K562 (cell line): ENCODE results near the gene LIG3. TPM values are rescaled to one million over a fixed set of nuclear protein-coding genes. Genes with fewer than 3 reads are reported as not detected.
A peak's percentile ranks its signal among the peaks of the same experiment; 100 is the strongest.

ENCODE experiments used
- ATAC-seq: fragments of 200-7000 bp; cut with Tn5 transposase; 3 replicates; pipeline ENCODE4 v1.9.1; 2020; ENCODE audit warnings: moderate library complexity
- BruUV-seq: library from RNA; stranded (reverse); fragments of 400-500 nt; replicated peaks from 2 replicates; lab custom pipeline; 2021; lab: Mats Ljungman, UMichigan
- CTCF ChIA-PET: fragments of 300-600 bp; formaldehyde crosslinking; extraction: SDS; loops from one replicate; lab custom pipeline; 2021; ENCODE audit warnings: low intra/inter-chr PET ratio; lab: Yijun Ruan, JAX
- POLR2A ChIA-PET: fragments of 300-600, 350-650 bp; sonication (Branson Sonifier 250); formaldehyde crosslinking; extraction: SDS; loops from one replicate; lab custom pipeline; 2021; ENCODE audit warnings: antibody characterized with exemption, inconsistent platforms; lab: Yijun Ruan, JAX
- DNase-seq, 4 experiments: peaks; one replicate each; pipeline versions ENCODE4 v3.0.0 to v3.0.0-alpha.2; 2011 to 2018; ENCODE audit warnings: low spot score in 3 of 4, mixed read lengths in 3 of 4; ENCODE audit errors: extremely low read depth in 1 of 4
- FAIRE-seq: peaks from 2 replicates; lab custom pipeline; 2011; peaks lifted over from hg19 to GRCh38; lab: Jason Lieb, UNC
- H2AFZ ChIP-seq: 2 replicates; pipeline ENCODE4 v1.6.0; 2011; ENCODE audit warnings: low read depth, low read length, control low read depth, inconsistent platforms
- H3K27ac ChIP-seq: fragments of 200-600 bp; 3 replicates; pipeline ENCODE4 v1.8.0; 2011; ENCODE audit warnings: low read depth, mild to moderate bottlenecking, control low read depth, inconsistent platforms, low read length, moderate library complexity, mixed read lengths; ENCODE audit errors: extremely low read depth
- H3K27me3 ChIP-seq, 2 experiments: fragments of 300-600 bp in 1 of 2; 2 replicates in 1 of 2; 3 replicates in 1 of 2; pipeline versions ENCODE4 v1.6.0 to v1.8.0; 2011; ENCODE audit warnings: inconsistent platforms in 2 of 2, low read length in 2 of 2, mild to moderate bottlenecking in 1 of 2, mixed read lengths in 1 of 2, moderate library complexity in 1 of 2; ENCODE audit not compliant: control insufficient read depth in 2 of 2, insufficient read depth in 2 of 2
- H3K36me3 ChIP-seq: fragments of 300-600 bp; 3 replicates; pipeline ENCODE4 v1.8.0; 2011; ENCODE audit warnings: mild to moderate bottlenecking, low read length, inconsistent platforms; ENCODE audit not compliant: control insufficient read depth, insufficient read depth
- H3K4me1 ChIP-seq, 2 experiments: fragments of 200-600 bp in 1 of 2; replicated peaks in 1 of 2; 2 replicates in 1 of 2; 3 replicates in 1 of 2; pipeline versions ENCODE4 v1.5.1 to v1.8.0; 2011; ENCODE audit warnings: inconsistent platforms in 2 of 2, low read length in 2 of 2, mild to moderate bottlenecking in 1 of 2, mixed read lengths in 1 of 2, moderate library complexity in 1 of 2; ENCODE audit not compliant: control insufficient read depth in 2 of 2, insufficient read depth in 2 of 2
- H3K4me2 ChIP-seq: 2 replicates; pipeline ENCODE4 v1.6.1; 2011; ENCODE audit warnings: low read length, control low read depth, inconsistent platforms, mixed read lengths; ENCODE audit not compliant: insufficient read depth
- H3K4me3 ChIP-seq: fragments of 200-600 bp; sonication (generic), shearing (Covaris generic); 2 replicates; pipeline ENCODE4 v1.5.1; 2016; ENCODE audit warnings: control low read depth, inconsistent platforms
- H3K79me2 ChIP-seq: fragments of 200-600 bp; 3 replicates; pipeline ENCODE4 v1.8.0; 2011; ENCODE audit warnings: low read length, inconsistent platforms; ENCODE audit not compliant: control insufficient read depth, insufficient read depth
- H3K9ac ChIP-seq, 2 experiments: 2 replicates each; pipeline versions ENCODE4 v1.6.0 to v1.6.1; 2011; ENCODE audit warnings: low read depth in 2 of 2, low read length in 2 of 2, control low read depth in 1 of 2, inconsistent platforms in 1 of 2, mild to moderate bottlenecking in 1 of 2, mixed read lengths in 1 of 2; ENCODE audit not compliant: insufficient read depth in 1 of 2
- H3K9me1 ChIP-seq: one replicate; pipeline ENCODE4 v1.6.0; 2011; ENCODE audit warnings: inconsistent platforms, mild to moderate bottlenecking, low read length, moderate library complexity; ENCODE audit not compliant: control insufficient read depth, insufficient read depth
- H3K9me3 ChIP-seq: replicated peaks from 2 replicates; pipeline ENCODE4 v1.5.1; 2011; ENCODE audit warnings: low read depth, low read length, inconsistent platforms; ENCODE audit not compliant: control insufficient read depth, insufficient read depth
- H4K20me1 ChIP-seq: replicated peaks from 2 replicates; pipeline ENCODE4 v1.6.1; 2011; ENCODE audit warnings: low read length, inconsistent platforms, mixed read lengths; ENCODE audit not compliant: control insufficient read depth, insufficient read depth
- C11orf30 ChIP-seq: fragments of 450-650 bp; IDR thresholded peaks from 2 replicates; pipeline ENCODE4 v1.6.1; 2016; ENCODE audit warnings: low read depth, mild to moderate bottlenecking
- FOXM1 ChIP-seq, 2 experiments: fragments of 450-650 bp in 1 of 2; sonication (generic) in 1 of 2; formaldehyde crosslinking in 1 of 2; IDR thresholded peaks; 2 replicates each; pipeline versions ENCODE4 v1.6.1 to v1.9.0; 2017 to 2022; ENCODE audit warnings: low read depth in 2 of 2, mild to moderate bottlenecking in 2 of 2, missing genetic modification reagents in 1 of 2, moderate library complexity in 1 of 2
- POLR2A ChIP-seq: fragments of 450-650 bp; conservative IDR thresholded peaks from 2 replicates; pipeline ENCODE4 v1.6.1; 2016
- POLR2B ChIP-seq: fragments of 450-650 bp; IDR thresholded peaks from 2 replicates; pipeline ENCODE4 v1.6.1; 2018; ENCODE audit warnings: low read depth; ENCODE audit not compliant: partially characterized antibody
- PTTG1 ChIP-seq: fragments of 450-650 bp; IDR thresholded peaks from 2 replicates; pipeline ENCODE4 v1.6.1; 2016; ENCODE audit warnings: low read depth, mild to moderate bottlenecking, missing genetic modification characterization, missing compliant biosample characterization
- PURB ChIP-seq: sonication (generic); formaldehyde crosslinking; IDR thresholded peaks from 2 replicates; pipeline ENCODE4 v1.9.0; 2021; ENCODE audit warnings: low read depth, mild to moderate bottlenecking, missing genetic modification reagents
- SP1 ChIP-seq: sonication (generic); formaldehyde crosslinking; IDR thresholded peaks from 2 replicates; pipeline ENCODE4 v1.8.1; 2022; ENCODE audit warnings: mild to moderate bottlenecking, missing genetic modification reagents
- ZNF134 ChIP-seq: fragments of 250-450 bp; sonication (Bioruptor Pico); conservative IDR thresholded peaks from 2 replicates; pipeline ENCODE4 v1.4.0; 2020
- ZNF589 ChIP-seq: fragments of 200-800 bp; sonication (Bioruptor generic); IDR thresholded peaks from 2 replicates; pipeline ENCODE4 v1.6.1; 2016; ENCODE audit warnings: low read depth, missing genetic modification characterization, missing compliant biosample characterization
- WGBS: fragments of 100-300 bp; shearing (Covaris generic); methylation state at CpG from one replicate; pipeline ENCODE4 v1.1.6; 2016; ENCODE audit warnings: low coverage, mixed read lengths; ENCODE audit not compliant: insufficient coverage; ENCODE audit errors: missing lambda C conversion rate; 5-methylcytosine and 5-hydroxymethylcytosine counted together
- in situ Hi-C: fragments of 300-500 bp; cut with MboI; formaldehyde crosslinking; loops from 4 replicates; pipeline ENCODE4 v1.15.0; 2018; ENCODE audit warnings: inconsistent platforms, mixed read lengths
- intact Hi-C: fragments of 100-400 bp; cut with micrococcal nuclease; formaldehyde crosslinking; loops from 2 replicates; pipeline ENCODE4 v1.14.2; 2022
- polyA plus RNA-seq, 8 experiments: library from polyadenylated mRNA; depleted of rRNA in 4 of 8; stranded (reverse) in 5 of 8; unstranded in 3 of 8; fragments of >200 nt; fragmentation: Nextera tagmentation in 2 of 8; fragmentation: Illumina TruSeq in 1 of 8; extraction: Ambion mirVana in 2 of 8; extraction: Trizol in 1 of 8; gene quantifications; 2 replicates each; pipeline versions ENCODE4 v1.2.1 to v1.2.3, GENCODE V29; 2011 to 2014; ENCODE audit warnings: inconsistent platforms in 1 of 8, missing spikeins in 1 of 8
- total RNA-seq, 7 experiments: library from RNA; depleted of rRNA in 6 of 7; stranded (reverse); fragments of >200 nt in 6 of 7; fragmentation: Illumina TruSeq in 2 of 7; extraction: Trizol in 2 of 7; gene quantifications; 2 replicates each; pipeline versions ENCODE4 v1.2.1 to v1.2.3, GENCODE V29; 2011 to 2021; ENCODE audit warnings: low replicate concordance in 1 of 7
- TF ChIP-seq, protein P1 (sequence below), 2 experiments: fragments of 450-650 bp in 1 of 2; sonication (generic) in 1 of 2; formaldehyde crosslinking in 1 of 2; IDR thresholded peaks; 2 replicates each; pipeline versions ENCODE4 v1.7.1 to v1.9.0; 2016 to 2022; ENCODE audit warnings: inconsistent platforms in 1 of 2, mild to moderate bottlenecking in 1 of 2, missing genetic modification reagents in 1 of 2

LIG3 gene
- total and polyA plus RNA-seq, 9 of the 15 experiments (the other 6 are each of a cell fraction or from before 2014, with no cell fraction given): 7.6 to 75.0 (median 43.0) TPM

DNA sequence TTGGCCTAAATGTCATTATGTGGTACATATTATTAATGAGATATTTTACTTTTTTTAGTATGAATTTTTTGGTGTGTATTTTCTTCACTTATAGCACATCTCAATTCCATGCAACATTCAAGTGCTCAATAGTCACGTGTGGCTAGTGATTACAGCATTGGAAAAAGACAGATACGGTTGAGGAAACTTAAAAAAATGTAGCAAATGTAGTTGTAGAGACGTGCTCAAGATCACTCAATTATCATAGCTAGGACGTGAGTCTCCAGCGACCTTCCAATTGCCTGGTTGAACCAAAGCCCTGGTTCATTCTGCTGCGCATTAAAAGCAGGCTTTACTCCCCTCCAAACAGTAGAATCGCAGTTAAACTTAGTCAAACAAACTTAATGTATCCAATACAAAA is 1.2 kb upstream of the LIG3 start (continued):
- TF ChIP-seq ZNF134: no peak

DNA sequence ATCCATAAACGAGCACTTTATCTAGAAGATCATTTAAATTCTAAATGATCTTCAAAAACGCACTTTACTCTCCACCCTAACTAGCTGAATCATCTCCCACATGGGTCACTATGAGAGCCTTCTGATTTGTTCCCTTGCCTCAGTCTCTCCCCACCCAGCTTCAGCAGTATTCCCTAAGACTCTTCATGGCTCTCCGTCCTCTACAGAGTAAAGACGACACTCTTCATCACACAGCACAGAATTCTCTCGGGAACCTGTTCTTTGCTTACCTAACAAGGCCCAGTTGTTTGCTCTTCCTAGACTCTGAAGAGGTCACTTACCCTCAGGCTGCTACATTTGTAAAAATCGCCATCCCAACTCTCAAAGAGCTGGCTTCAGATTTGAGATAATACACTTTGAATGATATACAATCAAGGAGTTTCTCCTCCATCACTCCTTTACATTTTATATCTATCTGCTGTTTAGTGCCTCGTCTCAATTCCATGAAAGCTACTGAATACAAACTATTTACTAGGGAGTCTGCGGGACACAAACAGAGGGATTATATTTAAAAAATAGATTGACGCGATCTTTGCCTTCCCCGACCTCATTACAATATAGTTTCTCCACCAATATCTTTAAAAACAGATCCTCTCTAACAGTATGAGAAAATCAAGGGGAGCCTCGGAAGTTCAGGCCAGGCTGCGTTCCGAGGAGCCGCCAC is 511 bp upstream of the LIG3 start:
- H3K27me3 ChIP-seq: no peaks in the 10 kb centered on the region
- peaks cover 17% of the 10 kb centered on the region for H3K36me3 ChIP-seq
- peaks cover 40% of the 10 kb centered on the region for H3K79me2 ChIP-seq
- CTCF ChIA-PET: interaction anchor here (0.7 kb wide), 1 partner anchor 435 kb away, joined by 3 read pairs; no protein-coding TSS in a partner anchor
- WGBS: 5% methylated on average over 14 of the region's 15 CpGs
- peak overlapping the region; percentile 97 to 99 for H3K9ac ChIP-seq
- intact Hi-C loops (loop anchor here (2.0 to 5.0 kb wide), 3 partner anchors 19 to 108 kb away; partner anchors contain the start of genes CCT6B and ZNF830), in situ Hi-C loops (no loop called here)
- DNase-seq: peak in 2 of 4 experiments; percentile 41 to 50
- H4K20me1 ChIP-seq: no peaks in the 10 kb centered on the region
- peaks cover 17 to 29% of the 10 kb centered on the region in 2 experiments; a peak in 4 of 5 replicates for H3K4me1 ChIP-seq
- H3K4me3 ChIP-seq: peak overlapping the region; percentile 78
- BruUV-seq: TSS peak; percentile 95
- no peaks in the 10 kb centered on the region for H3K9me3 ChIP-seq
- POLR2A ChIA-PET: interaction anchor here (1.0 to 3.4 kb wide), 14 partner anchors 12 to 536 kb away, joined by 3 to 27 read pairs (median 4); partner anchors contain the start of gene RAD51D
- peak overlapping the region; percentile 90 for H2AFZ ChIP-seq
- peak overlapping the region; percentile 96 for H3K27ac ChIP-seq
- H3K4me2 ChIP-seq: peak overlapping the region; percentile 89
- no peaks in the 10 kb centered on the region for H3K9me1 ChIP-seq
- peak; percentile 49 for FAIRE-seq
- ATAC-seq: no peak
- TF ChIP-seq POLR2A (peak; percentile 78), FOXM1 (IDR thresholded peaks at IDR 0.05; ENCODE audit: low read depth) (0 out of 2 replicates have a peak, but pooled peaks have one; percentile 30), FOXM1 (CRISPR knock-in tag; IDR thresholded peaks at IDR 0.05; ENCODE audit: low read depth) (no peak), POLR2B (peak; percentile 45), ZNF589 (CRISPR knock-in tag) (0 out of 2 replicates have a peak, but pooled peaks have one; percentile 40), SP1 (CRISPR knock-in tag) (0 out of 2 replicates have a peak, but pooled peaks have one; percentile 19), C11orf30 (peak; percentile 57; the same call in 1 of the 2 replicates), PURB (CRISPR knock-in tag) (no peak), PTTG1 (tag) (no peak)
- TF ChIP-seq, protein P1, sequence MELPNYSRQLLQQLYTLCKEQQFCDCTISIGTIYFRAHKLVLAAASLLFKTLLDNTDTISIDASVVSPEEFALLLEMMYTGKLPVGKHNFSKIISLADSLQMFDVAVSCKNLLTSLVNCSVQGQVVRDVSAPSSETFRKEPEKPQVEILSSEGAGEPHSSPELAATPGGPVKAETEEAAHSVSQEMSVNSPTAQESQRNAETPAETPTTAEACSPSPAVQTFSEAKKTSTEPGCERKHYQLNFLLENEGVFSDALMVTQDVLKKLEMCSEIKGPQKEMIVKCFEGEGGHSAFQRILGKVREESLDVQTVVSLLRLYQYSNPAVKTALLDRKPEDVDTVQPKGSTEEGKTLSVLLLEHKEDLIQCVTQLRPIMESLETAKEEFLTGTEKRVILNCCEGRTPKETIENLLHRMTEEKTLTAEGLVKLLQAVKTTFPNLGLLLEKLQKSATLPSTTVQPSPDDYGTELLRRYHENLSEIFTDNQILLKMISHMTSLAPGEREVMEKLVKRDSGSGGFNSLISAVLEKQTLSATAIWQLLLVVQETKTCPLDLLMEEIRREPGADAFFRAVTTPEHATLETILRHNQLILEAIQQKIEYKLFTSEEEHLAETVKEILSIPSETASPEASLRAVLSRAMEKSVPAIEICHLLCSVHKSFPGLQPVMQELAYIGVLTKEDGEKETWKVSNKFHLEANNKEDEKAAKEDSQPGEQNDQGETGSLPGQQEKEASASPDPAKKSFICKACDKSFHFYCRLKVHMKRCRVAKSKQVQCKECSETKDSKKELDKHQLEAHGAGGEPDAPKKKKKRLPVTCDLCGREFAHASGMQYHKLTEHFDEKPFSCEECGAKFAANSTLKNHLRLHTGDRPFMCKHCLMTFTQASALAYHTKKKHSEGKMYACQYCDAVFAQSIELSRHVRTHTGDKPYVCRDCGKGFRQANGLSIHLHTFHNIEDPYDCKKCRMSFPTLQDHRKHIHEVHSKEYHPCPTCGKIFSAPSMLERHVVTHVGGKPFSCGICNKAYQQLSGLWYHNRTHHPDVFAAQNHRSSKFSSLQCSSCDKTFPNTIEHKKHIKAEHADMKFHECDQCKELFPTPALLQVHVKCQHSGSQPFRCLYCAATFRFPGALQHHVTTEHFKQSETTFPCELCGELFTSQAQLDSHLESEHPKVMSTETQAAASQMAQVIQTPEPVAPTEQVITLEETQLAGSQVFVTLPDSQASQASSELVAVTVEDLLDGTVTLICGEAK (IDR thresholded peaks at IDR 0.05): peak; percentile 21; the same call in 1 of the 2 replicates
- TF ChIP-seq, protein P1 (CRISPR knock-in tag; IDR thresholded peaks at IDR 0.05): no peak
